WTC11 (cell line): ENCODE data around the gene MED15. TPM values are rescaled to one million over a fixed set of nuclear protein-coding genes. Genes with fewer than 3 reads are reported as not detected.

ENCODE experiments used
- ATAC-seq: fragments of 200-7000 bp; cut with Tn5 transposase; 2 replicates; pipeline ENCODE4 v1.10.0; 2021; ENCODE audit warnings: mild to moderate bottlenecking, moderate library complexity
- CTCF ChIA-PET: fragments of 300-600 bp; sonication (Branson Sonifier 250); formaldehyde crosslinking; loops from one replicate; lab custom pipeline; 2021; ENCODE audit warnings: antibody characterized with exemption; lab: Charles Lee
- POLR2A ChIA-PET: fragments of 350-600 bp; sonication (Branson Sonifier 250); formaldehyde crosslinking; loops from one replicate; lab custom pipeline; 2021; ENCODE audit warnings: antibody characterized with exemption; lab: Charles Lee
- DNase-seq: peaks from one replicate; pipeline ENCODE4 v3.0.0; 2021; ENCODE audit warnings: low spot score
- H3K27ac Mint-ChIP-seq: 2 replicates; pipeline ENCODE4 v1.8.0; 2021; ENCODE audit warnings: mixed read lengths
- H3K27me3 Mint-ChIP-seq: 2 replicates; pipeline ENCODE4 v1.8.0; 2021; ENCODE audit warnings: low read depth, mild to moderate bottlenecking, moderate library complexity, mixed read lengths
- H3K36me3 Mint-ChIP-seq: 2 replicates; pipeline ENCODE4 v1.8.0; 2021; ENCODE audit warnings: mixed read lengths
- H3K4me1 Mint-ChIP-seq: 2 replicates; pipeline ENCODE4 v1.8.0; 2022; ENCODE audit warnings: mixed read lengths
- H3K4me3 Mint-ChIP-seq: 2 replicates; pipeline ENCODE4 v1.8.0; 2021; ENCODE audit warnings: mild to moderate bottlenecking, moderate library complexity, mixed read lengths
- H3K9me3 Mint-ChIP-seq: 2 replicates; pipeline ENCODE4 v1.8.0; 2021; ENCODE audit warnings: mixed read lengths
- ELF4 ChIP-seq: sonication (generic); formaldehyde crosslinking; IDR thresholded peaks from 2 replicates; pipeline ENCODE4 v1.8.1; 2022; ENCODE audit warnings: low read depth, mild to moderate bottlenecking, moderate library complexity, missing genetic modification reagents
- JUN ChIP-seq: sonication (generic); formaldehyde crosslinking; IDR thresholded peaks from 2 replicates; pipeline ENCODE4 v1.8.0; 2023; ENCODE audit warnings: mild to moderate bottlenecking, missing genetic modification reagents
- NFE2L1 ChIP-seq: sonication (generic); formaldehyde crosslinking; IDR thresholded peaks from 2 replicates; pipeline ENCODE4 v1.8.1; 2023; ENCODE audit warnings: missing genetic modification reagents
- TCF7 ChIP-seq: sonication (generic); formaldehyde crosslinking; IDR thresholded peaks from 2 replicates; pipeline ENCODE4 v1.8.0; 2022; ENCODE audit warnings: mild to moderate bottlenecking, low read depth, missing genetic modification reagents, moderate library complexity
- ZBTB21 ChIP-seq: sonication (generic); formaldehyde crosslinking; IDR thresholded peaks from 2 replicates; pipeline ENCODE4 v1.8.1; 2023; ENCODE audit warnings: mild to moderate bottlenecking, missing genetic modification reagents, borderline replicate concordance
- ZNF416 ChIP-seq: fragments of 250-450 bp; sonication (Bioruptor Pico); IDR thresholded peaks from 2 replicates; pipeline ENCODE4 v1.9.0; 2021; ENCODE audit warnings: mild to moderate bottlenecking, inconsistent platforms
- ZNF671 ChIP-seq: fragments of 250-450 bp; sonication (Bioruptor Pico); IDR thresholded peaks from 2 replicates; pipeline ENCODE4 v1.8.0; 2021; ENCODE audit warnings: mild to moderate bottlenecking
- total RNA-seq: library from RNA; stranded (reverse); gene quantifications from 3 replicates; pipeline ENCODE4 v1.2.3, GENCODE V29; 2021
- TF ChIP-seq, protein P1 (sequence below): fragments of 200-600 bp; IDR thresholded peaks from 2 replicates; pipeline ENCODE4 v1.8.0; 2022; ENCODE audit warnings: antibody characterized with exemption
- TF ChIP-seq, protein P2 (sequence below): fragments of 250-450 bp; sonication (Bioruptor Pico); IDR thresholded peaks from 2 replicates; pipeline ENCODE4 v1.9.0; 2021; ENCODE audit warnings: mild to moderate bottlenecking
- TF ChIP-seq, protein P3 (sequence below): fragments of 250-450 bp; sonication (Bioruptor Pico); IDR thresholded peaks from 2 replicates; pipeline ENCODE4 v2.1.2; 2022; ENCODE audit warnings: mild to moderate bottlenecking, moderate library complexity
- TF ChIP-seq, protein P4 (sequence below): sonication (generic); formaldehyde crosslinking; IDR thresholded peaks from 2 replicates; pipeline ENCODE4 v1.8.1; 2023; ENCODE audit warnings: mild to moderate bottlenecking, missing genetic modification reagents
- TF ChIP-seq, protein P5 (sequence below): sonication (generic); formaldehyde crosslinking; IDR thresholded peaks from 2 replicates; pipeline ENCODE4 v1.8.0; 2022; ENCODE audit warnings: mild to moderate bottlenecking, missing genetic modification reagents
- TF ChIP-seq, protein P6 (sequence below): sonication (generic); formaldehyde crosslinking; IDR thresholded peaks from 2 replicates; pipeline ENCODE4 v1.8.0; 2023; ENCODE audit warnings: mild to moderate bottlenecking, missing genetic modification reagents

MED15 gene
- total RNA-seq, 1 experiment from 2014 or later, result 67.7 TPM

DNA sequence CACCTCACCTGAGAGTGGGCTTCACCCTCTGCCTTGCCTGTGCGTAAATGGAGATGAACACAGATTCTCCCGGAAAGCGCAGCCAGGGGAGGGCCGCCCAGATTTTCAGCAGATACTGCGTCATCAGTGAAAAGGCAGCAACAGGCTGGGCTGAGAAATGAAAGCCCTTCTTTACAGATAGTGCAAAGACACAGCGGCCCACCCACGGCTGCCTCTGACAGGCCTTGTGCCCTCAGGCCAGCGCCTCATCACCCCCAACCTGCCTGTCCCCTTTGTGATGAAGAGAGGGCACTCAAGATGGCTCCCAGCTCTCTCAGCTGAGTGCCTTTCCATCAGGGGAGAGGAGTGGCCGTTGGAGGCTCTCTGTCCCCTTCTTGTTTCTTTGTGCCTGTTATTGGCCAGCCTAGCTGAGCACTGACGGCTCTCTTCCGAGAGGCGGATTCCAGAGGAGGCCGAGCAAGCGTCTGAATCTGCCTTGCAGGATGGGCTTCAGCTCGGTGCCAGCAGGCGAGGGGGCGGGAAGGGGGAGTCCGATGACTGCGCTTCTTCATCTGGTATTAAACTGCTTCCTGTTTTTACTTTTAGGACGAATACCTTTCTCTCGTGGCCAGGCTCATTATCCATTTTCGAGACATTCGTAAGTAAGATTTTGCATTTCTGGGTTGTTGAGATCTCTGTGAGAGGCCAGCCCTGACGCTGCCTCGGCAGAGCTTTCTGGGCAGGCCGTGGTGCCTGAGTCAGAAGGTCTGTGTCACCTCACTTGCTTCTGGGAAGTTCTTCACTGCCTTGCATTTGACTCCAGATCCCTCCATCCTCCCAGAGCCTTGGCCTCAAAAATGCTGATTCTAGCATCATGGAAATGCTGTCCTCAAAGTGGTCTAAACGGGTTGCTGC lies 43.7 kb downstream of the MED15 start:
- Mint-ChIP-seq H3K27me3 (no peaks in the 10 kb centered on the region), H3K9me3 (no peaks in the 10 kb centered on the region), H3K36me3 (peaks cover 12% of the 10 kb centered on the region), H3K27ac (peak overlapping the region; percentile 58), H3K4me1 (peaks cover 26% of the 10 kb centered on the region), H3K4me3 (no peak overlapping the region)
- TF ChIP-seq, protein P1, sequence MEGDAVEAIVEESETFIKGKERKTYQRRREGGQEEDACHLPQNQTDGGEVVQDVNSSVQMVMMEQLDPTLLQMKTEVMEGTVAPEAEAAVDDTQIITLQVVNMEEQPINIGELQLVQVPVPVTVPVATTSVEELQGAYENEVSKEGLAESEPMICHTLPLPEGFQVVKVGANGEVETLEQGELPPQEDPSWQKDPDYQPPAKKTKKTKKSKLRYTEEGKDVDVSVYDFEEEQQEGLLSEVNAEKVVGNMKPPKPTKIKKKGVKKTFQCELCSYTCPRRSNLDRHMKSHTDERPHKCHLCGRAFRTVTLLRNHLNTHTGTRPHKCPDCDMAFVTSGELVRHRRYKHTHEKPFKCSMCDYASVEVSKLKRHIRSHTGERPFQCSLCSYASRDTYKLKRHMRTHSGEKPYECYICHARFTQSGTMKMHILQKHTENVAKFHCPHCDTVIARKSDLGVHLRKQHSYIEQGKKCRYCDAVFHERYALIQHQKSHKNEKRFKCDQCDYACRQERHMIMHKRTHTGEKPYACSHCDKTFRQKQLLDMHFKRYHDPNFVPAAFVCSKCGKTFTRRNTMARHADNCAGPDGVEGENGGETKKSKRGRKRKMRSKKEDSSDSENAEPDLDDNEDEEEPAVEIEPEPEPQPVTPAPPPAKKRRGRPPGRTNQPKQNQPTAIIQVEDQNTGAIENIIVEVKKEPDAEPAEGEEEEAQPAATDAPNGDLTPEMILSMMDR, result no peak
- TF ChIP-seq JUN (CRISPR knock-in tag) (no peak), ELF4 (CRISPR knock-in tag) (no peak)
- TF ChIP-seq, protein P2, sequence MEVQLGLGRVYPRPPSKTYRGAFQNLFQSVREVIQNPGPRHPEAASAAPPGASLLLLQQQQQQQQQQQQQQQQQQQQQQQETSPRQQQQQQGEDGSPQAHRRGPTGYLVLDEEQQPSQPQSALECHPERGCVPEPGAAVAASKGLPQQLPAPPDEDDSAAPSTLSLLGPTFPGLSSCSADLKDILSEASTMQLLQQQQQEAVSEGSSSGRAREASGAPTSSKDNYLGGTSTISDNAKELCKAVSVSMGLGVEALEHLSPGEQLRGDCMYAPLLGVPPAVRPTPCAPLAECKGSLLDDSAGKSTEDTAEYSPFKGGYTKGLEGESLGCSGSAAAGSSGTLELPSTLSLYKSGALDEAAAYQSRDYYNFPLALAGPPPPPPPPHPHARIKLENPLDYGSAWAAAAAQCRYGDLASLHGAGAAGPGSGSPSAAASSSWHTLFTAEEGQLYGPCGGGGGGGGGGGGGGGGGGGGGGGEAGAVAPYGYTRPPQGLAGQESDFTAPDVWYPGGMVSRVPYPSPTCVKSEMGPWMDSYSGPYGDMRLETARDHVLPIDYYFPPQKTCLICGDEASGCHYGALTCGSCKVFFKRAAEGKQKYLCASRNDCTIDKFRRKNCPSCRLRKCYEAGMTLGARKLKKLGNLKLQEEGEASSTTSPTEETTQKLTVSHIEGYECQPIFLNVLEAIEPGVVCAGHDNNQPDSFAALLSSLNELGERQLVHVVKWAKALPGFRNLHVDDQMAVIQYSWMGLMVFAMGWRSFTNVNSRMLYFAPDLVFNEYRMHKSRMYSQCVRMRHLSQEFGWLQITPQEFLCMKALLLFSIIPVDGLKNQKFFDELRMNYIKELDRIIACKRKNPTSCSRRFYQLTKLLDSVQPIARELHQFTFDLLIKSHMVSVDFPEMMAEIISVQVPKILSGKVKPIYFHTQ (CRISPR knock-in tag), result no peak
- TF ChIP-seq, protein P3, sequence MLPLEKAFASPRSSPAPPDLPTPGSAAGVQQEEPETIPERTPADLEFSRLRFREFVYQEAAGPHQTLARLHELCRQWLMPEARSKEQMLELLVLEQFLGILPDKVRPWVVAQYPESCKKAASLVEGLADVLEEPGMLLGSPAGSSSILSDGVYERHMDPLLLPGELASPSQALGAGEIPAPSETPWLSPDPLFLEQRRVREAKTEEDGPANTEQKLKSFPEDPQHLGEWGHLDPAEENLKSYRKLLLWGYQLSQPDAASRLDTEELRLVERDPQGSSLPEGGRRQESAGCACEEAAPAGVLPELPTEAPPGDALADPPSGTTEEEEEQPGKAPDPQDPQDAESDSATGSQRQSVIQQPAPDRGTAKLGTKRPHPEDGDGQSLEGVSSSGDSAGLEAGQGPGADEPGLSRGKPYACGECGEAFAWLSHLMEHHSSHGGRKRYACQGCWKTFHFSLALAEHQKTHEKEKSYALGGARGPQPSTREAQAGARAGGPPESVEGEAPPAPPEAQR (CRISPR knock-in tag), result no peak
- ATAC-seq (peak; percentile 83), DNase-seq (peak; percentile 25)
- ChIA-PET CTCF (interaction anchor here (0.7 to 3.6 kb wide), 5 partner anchors 9 to 133 kb away, joined by 3 to 28 read pairs (median 4); no protein-coding TSS in a partner anchor), POLR2A (no interaction called here)

DNA sequence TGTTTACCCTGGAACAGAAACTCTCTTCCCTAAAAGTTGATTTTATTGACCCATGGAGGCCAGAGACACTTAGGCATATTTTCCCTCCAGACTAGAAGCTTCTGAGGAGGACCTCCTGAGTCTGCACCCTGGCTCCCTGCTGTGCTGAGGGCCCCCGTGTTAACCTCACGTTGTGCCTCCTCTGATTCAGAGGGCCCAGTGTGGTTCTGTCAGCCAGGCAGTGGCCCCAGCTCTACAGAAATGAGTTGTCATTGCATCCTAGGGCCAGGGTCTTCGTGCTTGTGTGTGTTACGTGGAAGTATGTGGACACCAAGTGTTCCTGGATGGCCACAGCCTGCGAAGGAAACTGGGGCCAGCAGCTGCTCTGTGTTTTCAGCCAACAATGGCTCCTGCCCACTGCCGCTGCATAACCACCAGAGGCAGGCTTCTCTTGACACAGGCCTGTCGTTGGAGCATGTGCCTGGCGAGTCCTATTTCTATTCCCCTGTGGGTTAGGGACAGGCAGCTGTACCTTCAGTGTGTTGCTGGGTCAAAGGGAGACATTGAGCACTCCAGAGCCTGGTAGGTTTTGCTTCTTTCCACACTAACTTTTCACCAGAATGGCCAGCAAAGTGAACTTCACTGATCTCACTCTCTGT lies 44.5 kb downstream of the MED15 start:
- Mint-ChIP-seq H3K9me3 (no peaks in the 10 kb centered on the region), H3K4me1 (peaks cover 26% of the 10 kb centered on the region), H3K4me3 (no peak overlapping the region), H3K27ac (peak overlapping the region; percentile 58; the same call in 1 of the 2 replicates), H3K27me3 (no peaks in the 10 kb centered on the region), H3K36me3 (peaks cover 19% of the 10 kb centered on the region)
- POLR2A ChIA-PET, result no interaction called here
- DNase-seq (no peak), ATAC-seq (no peak)
- CTCF ChIA-PET, result interaction anchor here (0.7 to 3.6 kb wide), 5 partner anchors 8 to 134 kb away, joined by 3 to 28 read pairs (median 4); no protein-coding TSS in a partner anchor
- TF ChIP-seq, protein P4, sequence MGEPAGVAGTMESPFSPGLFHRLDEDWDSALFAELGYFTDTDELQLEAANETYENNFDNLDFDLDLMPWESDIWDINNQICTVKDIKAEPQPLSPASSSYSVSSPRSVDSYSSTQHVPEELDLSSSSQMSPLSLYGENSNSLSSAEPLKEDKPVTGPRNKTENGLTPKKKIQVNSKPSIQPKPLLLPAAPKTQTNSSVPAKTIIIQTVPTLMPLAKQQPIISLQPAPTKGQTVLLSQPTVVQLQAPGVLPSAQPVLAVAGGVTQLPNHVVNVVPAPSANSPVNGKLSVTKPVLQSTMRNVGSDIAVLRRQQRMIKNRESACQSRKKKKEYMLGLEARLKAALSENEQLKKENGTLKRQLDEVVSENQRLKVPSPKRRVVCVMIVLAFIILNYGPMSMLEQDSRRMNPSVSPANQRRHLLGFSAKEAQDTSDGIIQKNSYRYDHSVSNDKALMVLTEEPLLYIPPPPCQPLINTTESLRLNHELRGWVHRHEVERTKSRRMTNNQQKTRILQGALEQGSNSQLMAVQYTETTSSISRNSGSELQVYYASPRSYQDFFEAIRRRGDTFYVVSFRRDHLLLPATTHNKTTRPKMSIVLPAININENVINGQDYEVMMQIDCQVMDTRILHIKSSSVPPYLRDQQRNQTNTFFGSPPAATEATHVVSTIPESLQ (CRISPR knock-in tag), result no peak
- TF ChIP-seq ZNF671 (CRISPR knock-in tag), result no peak
- TF ChIP-seq, protein P5, sequence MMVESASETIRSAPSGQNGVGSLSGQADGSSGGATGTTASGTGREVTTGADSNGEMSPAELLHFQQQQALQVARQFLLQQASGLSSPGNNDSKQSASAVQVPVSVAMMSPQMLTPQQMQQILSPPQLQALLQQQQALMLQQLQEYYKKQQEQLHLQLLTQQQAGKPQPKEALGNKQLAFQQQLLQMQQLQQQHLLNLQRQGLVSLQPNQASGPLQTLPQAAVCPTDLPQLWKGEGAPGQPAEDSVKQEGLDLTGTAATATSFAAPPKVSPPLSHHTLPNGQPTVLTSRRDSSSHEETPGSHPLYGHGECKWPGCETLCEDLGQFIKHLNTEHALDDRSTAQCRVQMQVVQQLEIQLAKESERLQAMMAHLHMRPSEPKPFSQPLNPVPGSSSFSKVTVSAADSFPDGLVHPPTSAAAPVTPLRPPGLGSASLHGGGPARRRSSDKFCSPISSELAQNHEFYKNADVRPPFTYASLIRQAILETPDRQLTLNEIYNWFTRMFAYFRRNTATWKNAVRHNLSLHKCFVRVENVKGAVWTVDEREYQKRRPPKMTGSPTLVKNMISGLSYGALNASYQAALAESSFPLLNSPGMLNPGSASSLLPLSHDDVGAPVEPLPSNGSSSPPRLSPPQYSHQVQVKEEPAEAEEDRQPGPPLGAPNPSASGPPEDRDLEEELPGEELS (CRISPR knock-in tag), result no peak
- no peak for TF ChIP-seq NFE2L1 (CRISPR knock-in tag)
- TF ChIP-seq TCF7 (CRISPR knock-in tag), result no peak
- TF ChIP-seq ZBTB21 (CRISPR knock-in tag), result no peak
- TF ChIP-seq ZNF416 (CRISPR knock-in tag), result no peak
- TF ChIP-seq, protein P6, sequence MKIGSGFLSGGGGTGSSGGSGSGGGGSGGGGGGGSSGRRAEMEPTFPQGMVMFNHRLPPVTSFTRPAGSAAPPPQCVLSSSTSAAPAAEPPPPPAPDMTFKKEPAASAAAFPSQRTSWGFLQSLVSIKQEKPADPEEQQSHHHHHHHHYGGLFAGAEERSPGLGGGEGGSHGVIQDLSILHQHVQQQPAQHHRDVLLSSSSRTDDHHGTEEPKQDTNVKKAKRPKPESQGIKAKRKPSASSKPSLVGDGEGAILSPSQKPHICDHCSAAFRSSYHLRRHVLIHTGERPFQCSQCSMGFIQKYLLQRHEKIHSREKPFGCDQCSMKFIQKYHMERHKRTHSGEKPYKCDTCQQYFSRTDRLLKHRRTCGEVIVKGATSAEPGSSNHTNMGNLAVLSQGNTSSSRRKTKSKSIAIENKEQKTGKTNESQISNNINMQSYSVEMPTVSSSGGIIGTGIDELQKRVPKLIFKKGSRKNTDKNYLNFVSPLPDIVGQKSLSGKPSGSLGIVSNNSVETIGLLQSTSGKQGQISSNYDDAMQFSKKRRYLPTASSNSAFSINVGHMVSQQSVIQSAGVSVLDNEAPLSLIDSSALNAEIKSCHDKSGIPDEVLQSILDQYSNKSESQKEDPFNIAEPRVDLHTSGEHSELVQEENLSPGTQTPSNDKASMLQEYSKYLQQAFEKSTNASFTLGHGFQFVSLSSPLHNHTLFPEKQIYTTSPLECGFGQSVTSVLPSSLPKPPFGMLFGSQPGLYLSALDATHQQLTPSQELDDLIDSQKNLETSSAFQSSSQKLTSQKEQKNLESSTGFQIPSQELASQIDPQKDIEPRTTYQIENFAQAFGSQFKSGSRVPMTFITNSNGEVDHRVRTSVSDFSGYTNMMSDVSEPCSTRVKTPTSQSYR, result no peak
